ENCODE results near the gene AQP6.

Gene AQP6, protein sequence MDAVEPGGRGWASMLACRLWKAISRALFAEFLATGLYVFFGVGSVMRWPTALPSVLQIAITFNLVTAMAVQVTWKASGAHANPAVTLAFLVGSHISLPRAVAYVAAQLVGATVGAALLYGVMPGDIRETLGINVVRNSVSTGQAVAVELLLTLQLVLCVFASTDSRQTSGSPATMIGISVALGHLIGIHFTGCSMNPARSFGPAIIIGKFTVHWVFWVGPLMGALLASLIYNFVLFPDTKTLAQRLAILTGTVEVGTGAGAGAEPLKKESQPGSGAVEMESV

GRCh38 chr12:49972641-49973360, at the start of gene AQP6:
Gene AQP6 (plus strand): TSS chr12:49972947. CDS start chr12:49973174, 227 bp downstream.
- H3K4me3 Mint-ChIP-seq = no peak within 1 kb of the TSS
- no peaks in the 10 kb centered on the region for H3K4me1 Mint-ChIP-seq (ENCODE audit: low read depth)
- no peaks in the 10 kb centered on the region for H3K9me3 Mint-ChIP-seq
- H3K27ac Mint-ChIP-seq = no peak within 1 kb of the TSS
- H3K36me3 Mint-ChIP-seq (ENCODE audit: low read depth) = no peaks in the 10 kb centered on the region
- no peaks in the 10 kb centered on the region for H3K27me3 Mint-ChIP-seq

DNA sequence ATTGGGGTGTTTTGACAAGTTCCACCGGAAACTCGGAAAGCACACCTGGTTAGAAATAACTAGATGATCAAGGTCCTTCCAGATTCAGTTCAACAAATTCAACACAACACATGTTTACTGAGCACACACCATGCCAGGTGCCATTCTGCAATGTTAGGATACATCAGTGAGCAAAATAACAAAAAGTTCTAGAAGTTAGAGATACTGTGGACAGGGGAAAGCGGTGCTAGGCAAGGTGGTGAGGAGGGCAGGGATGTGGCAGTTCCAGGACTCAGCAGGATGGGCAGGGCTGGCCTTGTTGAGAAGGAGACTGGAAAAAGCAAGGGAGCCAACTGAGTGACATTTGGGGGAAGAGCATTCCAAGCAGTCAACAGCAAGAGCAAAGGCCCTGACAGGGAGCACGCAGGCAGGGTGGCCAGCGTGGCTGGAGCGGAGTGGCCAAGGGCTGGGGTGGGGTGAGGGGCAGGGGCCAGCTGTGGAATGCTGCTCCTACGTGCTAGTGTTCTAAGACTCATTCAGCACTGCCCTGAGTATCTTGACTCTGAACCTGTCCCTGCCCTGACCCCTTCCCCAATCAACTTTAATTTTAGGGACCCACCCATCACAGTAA, 49.6 kb upstream of the AQP6 start:
- H3K9me3 Mint-ChIP-seq = no peaks in the 10 kb centered on the region
- H3K36me3 Mint-ChIP-seq (ENCODE audit: low read depth) = no peaks in the 10 kb centered on the region
- H3K4me3 Mint-ChIP-seq = no peak overlapping the region
- H3K4me1 Mint-ChIP-seq (ENCODE audit: low read depth) = no peaks in the 10 kb centered on the region
- no peak overlapping the region for H3K27ac Mint-ChIP-seq
- no peaks in the 10 kb centered on the region for H3K27me3 Mint-ChIP-seq

GRCh38 chr12:49923880-49924556, 48.7 kb upstream of the AQP6 start:
- H3K36me3 Mint-ChIP-seq (ENCODE audit: low read depth) = no peaks in the 10 kb centered on the region
- H3K27ac Mint-ChIP-seq = no peak overlapping the region
- H3K4me1 Mint-ChIP-seq (ENCODE audit: low read depth) = no peaks in the 10 kb centered on the region
- H3K9me3 Mint-ChIP-seq = no peaks in the 10 kb centered on the region
- no peak overlapping the region for H3K4me3 Mint-ChIP-seq
- H3K27me3 Mint-ChIP-seq = no peaks in the 10 kb centered on the region

DNA sequence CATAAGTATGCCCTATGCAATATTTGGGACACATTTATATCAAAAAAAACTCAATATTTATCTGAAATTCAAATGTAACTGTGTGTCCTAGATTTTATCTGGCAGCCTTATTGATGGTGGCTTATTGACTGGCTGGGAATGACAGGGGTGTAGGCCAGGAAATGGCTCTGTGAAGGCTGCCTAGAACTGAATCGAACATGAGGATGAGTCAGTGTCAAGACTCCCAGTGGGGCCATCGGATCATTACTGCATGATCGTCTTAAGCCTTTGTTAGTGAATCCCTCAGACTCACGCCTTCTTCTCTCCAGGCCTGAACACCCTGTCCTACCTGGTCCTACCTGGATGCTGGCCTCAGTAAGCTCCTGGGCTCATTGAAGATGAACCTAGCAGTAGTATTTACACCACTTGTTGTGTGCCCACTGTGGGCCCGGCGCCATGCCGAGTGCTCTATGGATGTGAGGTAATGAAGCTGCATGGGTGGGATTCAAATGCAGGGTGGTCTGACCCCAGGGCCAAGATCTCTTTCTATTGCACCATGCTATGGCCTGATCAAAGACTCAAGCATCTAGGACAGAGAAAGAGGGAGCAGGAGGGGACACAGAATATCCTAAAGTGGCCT, 48.0 kb upstream of the AQP6 start:
- Mint-ChIP-seq H3K4me3 (no peak overlapping the region), H3K27ac (no peak overlapping the region), H3K4me1 (ENCODE audit: low read depth) (no peaks in the 10 kb centered on the region), H3K36me3 (ENCODE audit: low read depth) (no peaks in the 10 kb centered on the region), H3K9me3 (no peaks in the 10 kb centered on the region), H3K27me3 (no peaks in the 10 kb centered on the region)

DNA sequence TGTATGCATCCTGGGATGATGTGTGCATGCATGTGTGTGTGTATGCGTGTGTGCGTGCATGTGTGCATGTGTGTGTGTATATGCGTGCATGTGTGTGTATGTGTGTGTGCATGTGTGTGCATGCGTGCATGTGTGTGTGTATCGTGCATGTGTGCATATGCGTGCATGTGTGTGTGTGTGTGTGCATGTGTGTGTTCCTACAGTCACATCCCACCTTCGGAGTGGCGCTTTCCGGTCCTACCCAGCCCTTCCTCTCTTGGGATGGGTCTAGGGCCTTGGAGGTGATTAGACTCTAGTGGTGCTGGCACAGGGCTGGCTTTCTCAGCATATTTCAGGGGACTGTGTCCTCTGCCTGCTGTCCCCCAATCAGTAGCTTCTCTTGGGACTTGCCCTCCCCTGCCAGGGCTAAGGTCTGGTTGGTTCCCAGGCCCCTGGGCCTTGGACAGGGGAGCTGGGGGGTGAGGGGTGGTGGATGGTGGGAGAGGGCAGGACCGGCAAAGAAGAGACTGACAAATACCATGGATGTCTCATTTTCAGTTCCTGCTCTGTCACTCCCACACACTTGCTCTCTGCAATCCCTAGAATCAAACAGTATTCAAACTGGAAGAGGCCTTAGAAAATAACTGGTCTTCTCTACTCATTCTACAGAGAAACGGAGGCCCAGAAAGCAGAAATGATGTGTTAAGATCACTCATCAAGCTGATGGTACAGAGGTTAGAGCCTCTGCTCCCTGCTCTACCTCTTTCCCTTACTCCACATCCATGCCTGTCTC, 47.1 kb upstream of the AQP6 start:
- Mint-ChIP-seq H3K9me3 (no peaks in the 10 kb centered on the region), H3K4me3 (no peak overlapping the region), H3K36me3 (ENCODE audit: low read depth) (no peaks in the 10 kb centered on the region), H3K4me1 (ENCODE audit: low read depth) (peaks cover 3% of the 10 kb centered on the region), H3K27me3 (no peaks in the 10 kb centered on the region), H3K27ac (no peak overlapping the region)

- no peaks in the 10 kb centered on the region for H3K27me3 Mint-ChIP-seq
- no peaks in the 10 kb centered on the region for H3K36me3 Mint-ChIP-seq (ENCODE audit: low read depth)
- no peak overlapping the region for H3K27ac Mint-ChIP-seq
- no peaks in the 10 kb centered on the region for H3K9me3 Mint-ChIP-seq
- H3K4me3 Mint-ChIP-seq = no peak overlapping the region
- H3K4me1 Mint-ChIP-seq (ENCODE audit: low read depth) = peaks cover 8% of the 10 kb centered on the region
These were observed 44.3 kb upstream of the AQP6 start for GRCh38 chr12:49928471-49928870.

- Mint-ChIP-seq H3K4me1 (ENCODE audit: low read depth) (peaks cover 8% of the 10 kb centered on the region), H3K36me3 (ENCODE audit: low read depth) (no peaks in the 10 kb centered on the region), H3K27ac (no peak overlapping the region), H3K4me3 (no peak overlapping the region), H3K27me3 (no peaks in the 10 kb centered on the region), H3K9me3 (no peaks in the 10 kb centered on the region)
These were observed 43.2 kb upstream of the AQP6 start for GRCh38 chr12:49929581-49929980.

DNA sequence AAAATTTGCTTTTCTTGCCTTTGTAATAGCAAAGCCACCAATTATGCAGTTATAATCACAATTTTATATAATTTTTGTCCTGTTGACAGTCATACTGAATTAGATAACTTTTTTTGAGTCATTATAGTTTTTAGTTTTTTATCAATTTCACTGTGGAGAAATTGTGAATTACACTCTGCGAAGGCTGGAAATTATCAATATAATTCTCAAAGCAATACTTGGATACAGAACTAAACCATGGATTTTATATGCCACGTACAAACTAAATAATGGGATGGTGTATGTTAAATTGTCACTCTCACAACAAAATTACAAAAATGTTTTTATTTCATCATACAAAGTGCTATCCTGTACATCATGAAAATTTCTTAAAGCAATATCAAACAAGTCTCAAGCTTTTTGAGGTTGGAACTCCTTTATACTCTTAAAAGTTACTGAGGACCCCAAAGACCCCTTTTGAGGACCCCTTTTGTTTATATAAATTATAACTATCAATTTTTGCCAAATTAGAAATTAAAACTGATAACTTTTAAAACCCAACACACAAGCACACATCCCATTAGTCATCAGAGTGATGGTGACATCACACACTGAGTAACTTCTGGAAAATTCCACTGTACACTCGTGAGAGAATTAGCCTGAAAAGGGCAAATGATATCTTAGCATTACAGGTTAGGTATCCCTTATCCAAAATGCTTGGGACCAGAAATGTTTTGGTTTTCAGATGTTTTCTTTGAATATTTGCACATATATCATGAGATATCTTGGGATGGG, 42.0 kb upstream of the AQP6 start:
- Mint-ChIP-seq H3K27ac (no peak overlapping the region), H3K36me3 (ENCODE audit: low read depth) (no peaks in the 10 kb centered on the region), H3K27me3 (no peaks in the 10 kb centered on the region), H3K4me3 (no peak overlapping the region), H3K4me1 (ENCODE audit: low read depth) (peaks cover 8% of the 10 kb centered on the region), H3K9me3 (no peaks in the 10 kb centered on the region)

- H3K4me1 Mint-ChIP-seq (ENCODE audit: low read depth) = peaks cover 8% of the 10 kb centered on the region
- no peak overlapping the region for H3K4me3 Mint-ChIP-seq
- H3K9me3 Mint-ChIP-seq = no peaks in the 10 kb centered on the region
- no peaks in the 10 kb centered on the region for H3K36me3 Mint-ChIP-seq (ENCODE audit: low read depth)
- no peak overlapping the region for H3K27ac Mint-ChIP-seq
- H3K27me3 Mint-ChIP-seq = no peaks in the 10 kb centered on the region
These were observed 40.7 kb upstream of the AQP6 start for GRCh38 chr12:49932023-49932422.

DNA sequence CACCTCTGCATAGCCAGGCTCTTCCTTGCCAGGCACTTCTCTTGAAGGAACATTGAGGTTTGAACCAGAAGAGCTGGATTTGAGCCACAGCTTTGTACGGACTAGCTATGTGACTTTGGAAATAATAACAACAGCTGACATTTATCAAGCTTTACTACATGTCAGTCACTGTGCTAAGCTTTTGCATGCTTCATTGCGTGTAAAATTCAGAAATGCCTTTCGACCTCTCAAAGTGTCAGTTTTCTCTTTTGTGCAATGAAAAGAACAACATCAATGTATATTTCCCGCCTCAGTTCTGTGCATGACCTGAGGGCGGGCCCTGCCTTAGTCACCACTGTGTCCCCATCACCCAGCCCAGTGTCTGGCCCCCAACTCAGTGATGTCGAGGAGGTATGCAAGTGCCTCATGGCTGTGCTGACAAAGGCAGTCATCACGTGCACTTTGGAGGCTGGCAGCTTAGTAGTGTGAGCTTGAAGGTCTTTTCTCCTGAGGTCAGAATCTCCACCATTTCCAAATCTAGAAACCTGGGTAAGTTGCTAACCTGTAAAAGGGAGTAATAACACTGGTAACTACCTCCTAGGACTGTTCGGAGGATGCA, 40.1 kb upstream of the AQP6 start:
- H3K27me3 Mint-ChIP-seq = no peaks in the 10 kb centered on the region
- H3K4me3 Mint-ChIP-seq = no peak overlapping the region
- peaks cover 8% of the 10 kb centered on the region for H3K4me1 Mint-ChIP-seq (ENCODE audit: low read depth)
- no peak overlapping the region for H3K27ac Mint-ChIP-seq
- no peaks in the 10 kb centered on the region for H3K36me3 Mint-ChIP-seq (ENCODE audit: low read depth)
- no peaks in the 10 kb centered on the region for H3K9me3 Mint-ChIP-seq

DNA sequence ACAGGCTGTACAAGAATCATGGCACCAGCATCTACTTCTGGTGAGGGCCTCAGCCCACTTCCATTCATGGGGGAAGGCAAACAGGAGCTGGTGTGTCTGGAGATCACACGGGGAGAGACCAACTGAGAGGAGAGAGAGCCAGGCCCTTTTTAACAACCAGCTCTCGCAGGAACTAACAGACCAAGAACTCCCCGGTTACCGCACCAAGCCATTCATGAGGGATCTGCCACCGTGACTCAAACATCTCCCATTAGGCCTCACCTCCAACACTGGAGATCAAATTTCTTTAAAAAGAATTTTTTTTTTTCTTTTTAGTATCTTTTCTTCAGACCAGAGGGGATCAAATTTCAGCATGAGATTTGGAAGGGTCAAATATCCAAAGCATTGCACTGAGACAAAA, 39.0 kb upstream of the AQP6 start:
- Mint-ChIP-seq H3K27ac (no peak overlapping the region), H3K4me1 (ENCODE audit: low read depth) (peaks cover 8% of the 10 kb centered on the region), H3K36me3 (ENCODE audit: low read depth) (no peaks in the 10 kb centered on the region), H3K4me3 (no peak overlapping the region), H3K9me3 (no peaks in the 10 kb centered on the region), H3K27me3 (no peaks in the 10 kb centered on the region)

- Mint-ChIP-seq H3K27me3 (no peaks in the 10 kb centered on the region), H3K4me1 (ENCODE audit: low read depth) (peaks cover 8% of the 10 kb centered on the region), H3K9me3 (no peaks in the 10 kb centered on the region), H3K4me3 (no peak overlapping the region), H3K36me3 (ENCODE audit: low read depth) (no peaks in the 10 kb centered on the region), H3K27ac (no peak overlapping the region)
These were observed 38.2 kb upstream of the AQP6 start for GRCh38 chr12:49934505-49934904.

DNA sequence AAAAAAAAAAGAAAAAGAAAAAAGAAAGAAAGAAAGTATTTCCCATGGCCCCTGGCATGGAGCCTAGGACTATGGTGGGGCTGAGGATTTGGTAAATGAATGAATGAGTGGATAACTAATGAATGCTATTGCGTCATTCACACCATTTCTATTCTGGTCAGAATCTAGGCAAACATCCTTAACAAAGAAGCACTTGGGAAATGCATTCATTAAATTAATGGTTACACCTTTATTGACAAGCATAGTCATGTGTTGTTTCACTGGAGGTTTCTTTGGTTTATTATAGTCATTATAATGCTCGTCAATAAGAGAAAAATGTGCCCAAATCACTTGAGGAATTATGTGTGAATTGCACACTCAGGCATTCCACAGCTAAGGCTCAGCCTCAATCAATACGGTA, 35.8 kb upstream of the AQP6 start:
- Mint-ChIP-seq H3K4me3 (no peak overlapping the region), H3K36me3 (ENCODE audit: low read depth) (no peaks in the 10 kb centered on the region), H3K9me3 (no peaks in the 10 kb centered on the region), H3K4me1 (ENCODE audit: low read depth) (no peaks in the 10 kb centered on the region), H3K27me3 (no peaks in the 10 kb centered on the region), H3K27ac (no peak overlapping the region)
